Calu3 (cell line): ENCODE data around the gene IL17B. TPM values are rescaled to one million over a fixed set of nuclear protein-coding genes. Genes with fewer than 3 reads are reported as not detected.

Source experiments
- Bru-seq: library from RNA; stranded (reverse); fragments of 400-500 nt; gene quantifications from one replicate; lab custom pipeline; 2021; lab: Mats Ljungman, UMichigan
- BruChase-seq, 2 experiments: library from RNA; stranded (reverse); fragments of 400-500 nt; gene quantifications; one replicate each; lab custom pipeline; 2021; lab: Mats Ljungman, UMichigan
- BruUV-seq: library from RNA; stranded (reverse); fragments of 400-500 nt; replicated peaks from 2 replicates; lab custom pipeline; 2021; lab: Mats Ljungman, UMichigan
- CTCF ChIA-PET: fragments of 300-600 bp; sonication (Branson Sonifier 250); formaldehyde crosslinking; loops from one replicate; lab custom pipeline; 2022; ENCODE audit warnings: antibody characterized with exemption; lab: Charles Lee
- DNase-seq: peaks from one replicate; pipeline ENCODE4 v3.0.0; 2022
- H3K27ac Mint-ChIP-seq: one replicate; pipeline ENCODE4 v1.8.0; 2022; ENCODE audit warnings: mixed read lengths; ENCODE audit not compliant: unreplicated experiment
- H3K27me3 Mint-ChIP-seq: one replicate; pipeline ENCODE4 v1.8.0; 2022; ENCODE audit warnings: mixed read lengths; ENCODE audit not compliant: unreplicated experiment
- H3K36me3 Mint-ChIP-seq: one replicate; pipeline ENCODE4 v1.8.0; 2022; ENCODE audit warnings: mild to moderate bottlenecking, moderate library complexity, mixed read lengths; ENCODE audit not compliant: insufficient read depth, unreplicated experiment
- H3K4me1 Mint-ChIP-seq: one replicate; pipeline ENCODE4 v1.8.0; 2022; ENCODE audit warnings: mild to moderate bottlenecking, low read depth, mixed read lengths; ENCODE audit not compliant: unreplicated experiment
- H3K4me3 Mint-ChIP-seq: one replicate; pipeline ENCODE4 v1.8.0; 2022; ENCODE audit warnings: mild to moderate bottlenecking, low read depth, moderate library complexity, mixed read lengths; ENCODE audit not compliant: unreplicated experiment
- H3K9me3 Mint-ChIP-seq: one replicate; pipeline ENCODE4 v1.8.0; 2022; ENCODE audit warnings: low read depth, mixed read lengths; ENCODE audit not compliant: unreplicated experiment
- CTCF ChIP-seq: fragments of 200-600 bp; IDR thresholded peaks from one replicate; pipeline ENCODE4 v1.8.0; 2022; ENCODE audit warnings: antibody characterized with exemption; ENCODE audit not compliant: unreplicated experiment
- intact Hi-C: fragments of 100-400 bp; cut with micrococcal nuclease; formaldehyde crosslinking; loops from one replicate; pipeline ENCODE4 v1.10.0; 2022; ENCODE audit not compliant: unreplicated experiment
- long read RNA-seq: library from polyadenylated mRNA; stranded (forward); transcript quantifications from one replicate; pipeline ENCODE4 v2.0.0, GENCODE V29; 2022
- total RNA-seq: library from RNA; stranded (reverse); gene quantifications from 2 replicates; pipeline ENCODE4 v1.2.3, GENCODE V29; 2022

IL17B gene
- total RNA-seq (not detected in 2 replicates), Bru-seq, nascent RNA (not detected), BruChase-seq, experiment 1, labeled RNA remaining after a 6-hour chase (not detected), BruChase-seq, experiment 2, labeled RNA remaining after a 2-hour chase (percentile 11 among the genes with signal in this experiment)
- long read RNA-seq, result 0 reads

GRCh38 chr5:149379177-149379761 is at the start of gene IL17B:
IL17B (minus strand) TSS chr5:149379292; CDS start chr5:149379225, 67 bp downstream.
- BruUV-seq, result no TSS peak
- CTCF ChIA-PET, result interaction anchor here (0.8 to 1.4 kb wide), 2 partner anchors 24 to 184 kb away, joined by 3 read pairs; no protein-coding TSS in a partner anchor
- no peak within 1 kb of the TSS for H3K27ac Mint-ChIP-seq

GRCh38 chr5:149428032-149428431 is 48.9 kb upstream of the IL17B start:
- intact Hi-C loops, result no loop called here
- no peak overlapping the region for H3K4me3 Mint-ChIP-seq
- H3K9me3 Mint-ChIP-seq, result no peaks in the 10 kb centered on the region
- H3K27ac Mint-ChIP-seq, result no peak overlapping the region
- H3K27me3 Mint-ChIP-seq, result no peaks in the 10 kb centered on the region
- CTCF ChIA-PET, result no interaction called here
- no TSS peak for BruUV-seq
- no peaks in the 10 kb centered on the region for H3K36me3 Mint-ChIP-seq
- TF ChIP-seq CTCF, result no peak
- no peak for DNase-seq
- H3K4me1 Mint-ChIP-seq, result peaks cover 13% of the 10 kb centered on the region

More at GRCh38 chr5:149379177-149379761, at the start of gene IL17B:
- intact Hi-C loops, result no loop called here
- no peaks in the 10 kb centered on the region for H3K4me1 Mint-ChIP-seq
- no peak for TF ChIP-seq CTCF
- no peak within 1 kb of the TSS for H3K4me3 Mint-ChIP-seq
- peaks cover 39% of the 10 kb centered on the region for H3K27me3 Mint-ChIP-seq
- H3K36me3 Mint-ChIP-seq, result no peaks in the 10 kb centered on the region
- DNase-seq, result no peak
- H3K9me3 Mint-ChIP-seq, result no peaks in the 10 kb centered on the region

- Mint-ChIP-seq H3K27ac (no peak overlapping the region), H3K4me1 (peaks cover 13% of the 10 kb centered on the region), H3K4me3 (no peak overlapping the region), H3K9me3 (no peaks in the 10 kb centered on the region), H3K36me3 (no peaks in the 10 kb centered on the region), H3K27me3 (peaks cover 4% of the 10 kb centered on the region)
- intact Hi-C loops, result no loop called here
- no peak for TF ChIP-seq CTCF
- no peak for DNase-seq
- BruUV-seq, result no TSS peak
- CTCF ChIA-PET, result no interaction called here
These were observed 48.3 kb upstream of the IL17B start for GRCh38 chr5:149427374-149427773.

- Mint-ChIP-seq H3K27me3 (peaks cover 7% of the 10 kb centered on the region), H3K36me3 (no peaks in the 10 kb centered on the region), H3K9me3 (no peaks in the 10 kb centered on the region), H3K4me3 (no peak overlapping the region), H3K27ac (no peak overlapping the region), H3K4me1 (peaks cover 13% of the 10 kb centered on the region)
- BruUV-seq, result no TSS peak
- intact Hi-C loops, result no loop called here
- TF ChIP-seq CTCF, result no peak
- CTCF ChIA-PET, result no interaction called here
- no peak for DNase-seq
These were observed 47.8 kb upstream of the IL17B start for GRCh38 chr5:149426931-149427330.
